ENCODE data around the gene MTMR4. TPM values are rescaled to one million over a fixed set of nuclear protein-coding genes. Genes with fewer than 3 reads are reported as not detected.

Gene MTMR4
- total RNA-seq, 1 experiment from 2014 or later: 67.2 TPM

DNA sequence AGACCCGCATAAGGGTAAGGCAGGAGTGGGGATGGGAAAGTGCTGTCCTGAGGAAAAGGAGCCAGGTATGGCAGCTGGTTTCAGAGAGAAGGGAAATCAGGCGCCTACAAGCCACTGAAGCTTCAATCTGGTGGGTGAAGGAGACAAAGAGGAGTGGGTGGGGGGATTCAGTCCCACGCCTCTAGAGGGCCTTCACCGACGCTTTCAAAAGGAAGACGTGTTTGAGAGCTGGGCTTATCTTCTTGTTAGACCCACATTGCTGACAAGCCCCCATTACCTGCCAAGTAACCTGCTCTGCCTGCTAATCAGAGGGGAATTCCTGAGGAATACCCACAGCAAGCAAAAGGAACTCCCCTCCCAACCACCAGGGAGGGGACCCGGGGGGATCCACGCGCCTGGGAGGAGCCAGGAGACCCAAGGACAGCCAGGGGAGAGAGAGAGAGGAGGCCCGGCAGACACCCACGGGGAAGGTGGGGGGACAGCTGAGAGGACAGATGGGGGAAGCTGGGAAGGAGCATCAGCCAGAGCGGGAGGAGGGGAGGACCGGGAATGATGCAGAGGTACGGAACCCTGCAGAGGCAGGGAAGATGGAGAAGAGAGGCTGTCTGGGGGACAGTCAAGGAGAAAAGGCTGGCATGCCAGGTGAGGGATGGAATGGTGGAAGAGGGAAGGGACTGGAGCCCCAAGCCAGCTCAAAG is 1.0 kb downstream of the MTMR4 start:
- H4K20me1 ChIP-seq (ENCODE audit: insufficient read depth): no peaks in the 10 kb centered on the region
- DNase-seq (ENCODE audit: low read depth, low spot score): no peak
- H3K79me2 ChIP-seq (ENCODE audit: insufficient read depth, low read length): peaks cover 19% of the 10 kb centered on the region; the same call in 1 of the 2 replicates
- no peaks in the 10 kb centered on the region for H3K9me3 ChIP-seq (ENCODE audit: control insufficient read depth in 1 of 2, insufficient read depth in 1 of 2, low read depth in 1 of 2, low read length in 2 of 2)
- intact Hi-C loops (cut with micrococcal nuclease): loop anchor here (10.0 kb wide), 1 partner anchor 591 kb away; the partner anchor contains the start of gene TRIM37
- peaks cover 20 to 30% of the 10 kb centered on the region in 2 experiments for H3K4me1 ChIP-seq (ENCODE audit: control insufficient read depth in 1 of 2, insufficient read depth in 2 of 2, low read length in 2 of 2)
- H2AFZ ChIP-seq (ENCODE audit: low read depth, low read length, poor library complexity, severe bottlenecking): no peak overlapping the region
- H3K4me2 ChIP-seq (ENCODE audit: low read length): peak overlapping the region; percentile 95
- H3K9ac ChIP-seq (ENCODE audit: low read length): peak overlapping the region; percentile 80
- H3K27ac ChIP-seq (ENCODE audit: low read depth, low read length): peak overlapping the region; percentile 83
- BruUV-seq (replicated peaks): no TSS peak
- no peaks in the 10 kb centered on the region for H3K9me2 ChIP-seq (ENCODE audit: insufficient read depth)
- no peak for ATAC-seq
- ChIA-PET POLR2A (interaction anchor here (0.7 to 3.8 kb wide), 3 partner anchors 13 to 145 kb away, joined by 3 to 42 read pairs (median 4); no protein-coding TSS in a partner anchor), CTCF (interaction anchor here (3.0 kb wide), 1 partner anchor 196 kb away, joined by 14 read pairs; no protein-coding TSS in a partner anchor), RAD21 (ENCODE audit: low non-redundant PET in 1 of 2, low total read pairs in 2 of 2, uncharacterized antibody in 2 of 2, unreplicated experiment in 2 of 2) (no interaction called here)
- no peaks in the 10 kb centered on the region for H3K27me3 ChIP-seq (ENCODE audit: insufficient read depth, low read length)
- peaks cover 26% of the 10 kb centered on the region in 2 experiments; a peak in 3 of 4 replicates for H3K36me3 ChIP-seq (ENCODE audit: control insufficient read depth in 1 of 2, insufficient read depth in 2 of 2, low read length in 2 of 2)
- H3K4me3 ChIP-seq (replicated peaks in 1 of 2; ENCODE audit: low read depth in 1 of 2, low read length in 2 of 2): peak overlapping the region; percentile 82 to 90
- TF ChIP-seq, protein P1, sequence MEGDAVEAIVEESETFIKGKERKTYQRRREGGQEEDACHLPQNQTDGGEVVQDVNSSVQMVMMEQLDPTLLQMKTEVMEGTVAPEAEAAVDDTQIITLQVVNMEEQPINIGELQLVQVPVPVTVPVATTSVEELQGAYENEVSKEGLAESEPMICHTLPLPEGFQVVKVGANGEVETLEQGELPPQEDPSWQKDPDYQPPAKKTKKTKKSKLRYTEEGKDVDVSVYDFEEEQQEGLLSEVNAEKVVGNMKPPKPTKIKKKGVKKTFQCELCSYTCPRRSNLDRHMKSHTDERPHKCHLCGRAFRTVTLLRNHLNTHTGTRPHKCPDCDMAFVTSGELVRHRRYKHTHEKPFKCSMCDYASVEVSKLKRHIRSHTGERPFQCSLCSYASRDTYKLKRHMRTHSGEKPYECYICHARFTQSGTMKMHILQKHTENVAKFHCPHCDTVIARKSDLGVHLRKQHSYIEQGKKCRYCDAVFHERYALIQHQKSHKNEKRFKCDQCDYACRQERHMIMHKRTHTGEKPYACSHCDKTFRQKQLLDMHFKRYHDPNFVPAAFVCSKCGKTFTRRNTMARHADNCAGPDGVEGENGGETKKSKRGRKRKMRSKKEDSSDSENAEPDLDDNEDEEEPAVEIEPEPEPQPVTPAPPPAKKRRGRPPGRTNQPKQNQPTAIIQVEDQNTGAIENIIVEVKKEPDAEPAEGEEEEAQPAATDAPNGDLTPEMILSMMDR (IDR thresholded peaks at IDR 0.05 in 2 of 3, conservative IDR thresholded peaks at IDR 0.05 in 1 of 3; ENCODE audit: borderline replicate concordance in 1 of 3, insufficient read depth in 1 of 3, low read depth in 2 of 3, low read length in 2 of 3): no peak
- TF ChIP-seq SP1 (IDR thresholded peaks at IDR 0.05; ENCODE audit: low read depth): no peak
- TF ChIP-seq SIN3A (IDR thresholded peaks at IDR 0.05; ENCODE audit: low read depth): no peak
- TF ChIP-seq ZFX (IDR thresholded peaks at IDR 0.05): no peak
- no peak for TF ChIP-seq POLR2A (IDR thresholded peaks at IDR 0.05; ENCODE audit: borderline replicate concordance, extremely low read depth, insufficient read depth, insufficient read length)
- TF ChIP-seq POLR2AphosphoS5 (IDR thresholded peaks at IDR 0.05; ENCODE audit: low read depth, low read length): no peak
- TF ChIP-seq MAX (IDR thresholded peaks at IDR 0.05): no peak
- TF ChIP-seq EZH2 (IDR thresholded peaks at IDR 0.05): no peak
- TF ChIP-seq ELF1 (IDR thresholded peaks at IDR 0.05; ENCODE audit: borderline replicate concordance, low read depth): no peak
- no peak for TF ChIP-seq EZH2phosphoT487 (IDR thresholded peaks at IDR 0.05; ENCODE audit: borderline replicate concordance)
- TF ChIP-seq RAD21 (IDR thresholded peaks at IDR 0.05; ENCODE audit: low read depth): no peak
- no peak for TF ChIP-seq ZBTB33 (IDR thresholded peaks at IDR 0.05; ENCODE audit: extremely low read depth, insufficient replicate concordance, low read length)
- TF ChIP-seq, protein P2, sequence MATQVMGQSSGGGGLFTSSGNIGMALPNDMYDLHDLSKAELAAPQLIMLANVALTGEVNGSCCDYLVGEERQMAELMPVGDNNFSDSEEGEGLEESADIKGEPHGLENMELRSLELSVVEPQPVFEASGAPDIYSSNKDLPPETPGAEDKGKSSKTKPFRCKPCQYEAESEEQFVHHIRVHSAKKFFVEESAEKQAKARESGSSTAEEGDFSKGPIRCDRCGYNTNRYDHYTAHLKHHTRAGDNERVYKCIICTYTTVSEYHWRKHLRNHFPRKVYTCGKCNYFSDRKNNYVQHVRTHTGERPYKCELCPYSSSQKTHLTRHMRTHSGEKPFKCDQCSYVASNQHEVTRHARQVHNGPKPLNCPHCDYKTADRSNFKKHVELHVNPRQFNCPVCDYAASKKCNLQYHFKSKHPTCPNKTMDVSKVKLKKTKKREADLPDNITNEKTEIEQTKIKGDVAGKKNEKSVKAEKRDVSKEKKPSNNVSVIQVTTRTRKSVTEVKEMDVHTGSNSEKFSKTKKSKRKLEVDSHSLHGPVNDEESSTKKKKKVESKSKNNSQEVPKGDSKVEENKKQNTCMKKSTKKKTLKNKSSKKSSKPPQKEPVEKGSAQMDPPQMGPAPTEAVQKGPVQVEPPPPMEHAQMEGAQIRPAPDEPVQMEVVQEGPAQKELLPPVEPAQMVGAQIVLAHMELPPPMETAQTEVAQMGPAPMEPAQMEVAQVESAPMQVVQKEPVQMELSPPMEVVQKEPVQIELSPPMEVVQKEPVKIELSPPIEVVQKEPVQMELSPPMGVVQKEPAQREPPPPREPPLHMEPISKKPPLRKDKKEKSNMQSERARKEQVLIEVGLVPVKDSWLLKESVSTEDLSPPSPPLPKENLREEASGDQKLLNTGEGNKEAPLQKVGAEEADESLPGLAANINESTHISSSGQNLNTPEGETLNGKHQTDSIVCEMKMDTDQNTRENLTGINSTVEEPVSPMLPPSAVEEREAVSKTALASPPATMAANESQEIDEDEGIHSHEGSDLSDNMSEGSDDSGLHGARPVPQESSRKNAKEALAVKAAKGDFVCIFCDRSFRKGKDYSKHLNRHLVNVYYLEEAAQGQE (IDR thresholded peaks at IDR 0.05; ENCODE audit: low read depth): no peak
- no peak for TF ChIP-seq FOSL1 (IDR thresholded peaks at IDR 0.05; ENCODE audit: low read depth)
- no peak for TF ChIP-seq TCF7L2 (IDR thresholded peaks at IDR 0.05; ENCODE audit: borderline replicate concordance, extremely low read depth, insufficient read depth, insufficient read length)
- TF ChIP-seq CBX3 (IDR thresholded peaks at IDR 0.05; ENCODE audit: low read depth): no peak
- no peak for TF ChIP-seq CEBPB (IDR thresholded peaks at IDR 0.05; ENCODE audit: low read depth)
- no peak for TF ChIP-seq YY1 (IDR thresholded peaks at IDR 0.05; ENCODE audit: extremely low read depth, insufficient replicate concordance, low read depth, low read length)
- TF ChIP-seq ATF3 (IDR thresholded peaks at IDR 0.05): no peak
